ENCODE data around the gene HOXC6.

Gene HOXC6

DNA sequence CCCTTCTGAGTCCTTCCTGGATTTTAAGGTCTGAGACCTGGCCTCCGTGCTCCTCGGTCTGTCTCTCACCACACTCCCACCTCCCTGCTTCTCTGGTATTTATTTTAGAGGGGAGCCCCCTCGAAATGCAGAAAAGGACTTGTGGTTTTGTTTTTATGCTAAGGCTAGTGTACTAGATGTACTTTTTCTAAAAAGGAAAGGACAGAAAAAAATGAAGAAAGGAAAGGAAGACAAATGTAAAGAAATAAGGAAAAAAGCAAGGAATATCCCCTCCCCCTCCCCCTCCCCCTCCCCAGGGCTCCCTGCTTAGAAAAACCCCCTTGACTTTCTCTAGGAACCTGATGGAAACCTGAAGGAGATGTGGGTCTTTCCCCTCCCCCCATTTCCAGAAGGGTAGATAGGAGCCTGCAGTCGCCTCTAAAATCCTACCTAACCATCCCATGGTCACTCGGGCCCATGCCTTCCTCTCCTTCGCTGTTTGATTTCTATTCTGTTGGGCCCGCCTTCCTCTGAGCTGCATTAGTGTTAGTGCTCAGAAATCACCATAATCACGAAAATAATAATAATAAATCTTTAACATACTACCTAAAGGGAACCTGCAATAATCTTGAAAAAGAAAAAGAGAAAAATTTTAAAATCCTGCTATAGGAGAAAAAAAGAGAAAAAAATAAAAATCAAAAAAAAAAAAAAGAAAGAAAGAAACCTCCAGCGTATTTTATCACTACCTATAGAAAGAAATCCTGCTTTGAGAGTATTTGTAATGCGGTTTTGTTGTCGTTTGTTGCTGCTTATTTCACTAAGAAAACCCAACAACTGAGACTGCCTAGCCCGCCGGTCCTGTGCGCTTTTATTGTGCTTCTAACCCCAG lies 16.3 kb upstream of the HOXC6 start:
- TF ChIP-seq, protein P1, sequence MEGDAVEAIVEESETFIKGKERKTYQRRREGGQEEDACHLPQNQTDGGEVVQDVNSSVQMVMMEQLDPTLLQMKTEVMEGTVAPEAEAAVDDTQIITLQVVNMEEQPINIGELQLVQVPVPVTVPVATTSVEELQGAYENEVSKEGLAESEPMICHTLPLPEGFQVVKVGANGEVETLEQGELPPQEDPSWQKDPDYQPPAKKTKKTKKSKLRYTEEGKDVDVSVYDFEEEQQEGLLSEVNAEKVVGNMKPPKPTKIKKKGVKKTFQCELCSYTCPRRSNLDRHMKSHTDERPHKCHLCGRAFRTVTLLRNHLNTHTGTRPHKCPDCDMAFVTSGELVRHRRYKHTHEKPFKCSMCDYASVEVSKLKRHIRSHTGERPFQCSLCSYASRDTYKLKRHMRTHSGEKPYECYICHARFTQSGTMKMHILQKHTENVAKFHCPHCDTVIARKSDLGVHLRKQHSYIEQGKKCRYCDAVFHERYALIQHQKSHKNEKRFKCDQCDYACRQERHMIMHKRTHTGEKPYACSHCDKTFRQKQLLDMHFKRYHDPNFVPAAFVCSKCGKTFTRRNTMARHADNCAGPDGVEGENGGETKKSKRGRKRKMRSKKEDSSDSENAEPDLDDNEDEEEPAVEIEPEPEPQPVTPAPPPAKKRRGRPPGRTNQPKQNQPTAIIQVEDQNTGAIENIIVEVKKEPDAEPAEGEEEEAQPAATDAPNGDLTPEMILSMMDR (IDR thresholded peaks at IDR 0.05; ENCODE audit: extremely low read depth, insufficient read depth, missing control alignments): no peak
- in situ Hi-C loops (cut with MboI; ENCODE audit: low pct_unique_long_range_greater_than_20kb, low sequenced_read_pairs, unreplicated experiment): loop anchor here (25.0 kb wide), 1 partner anchor 350 kb away; the partner anchor contains the start of gene GPR84
- no peak for DNase-seq (ENCODE audit: low spot score)

DNA sequence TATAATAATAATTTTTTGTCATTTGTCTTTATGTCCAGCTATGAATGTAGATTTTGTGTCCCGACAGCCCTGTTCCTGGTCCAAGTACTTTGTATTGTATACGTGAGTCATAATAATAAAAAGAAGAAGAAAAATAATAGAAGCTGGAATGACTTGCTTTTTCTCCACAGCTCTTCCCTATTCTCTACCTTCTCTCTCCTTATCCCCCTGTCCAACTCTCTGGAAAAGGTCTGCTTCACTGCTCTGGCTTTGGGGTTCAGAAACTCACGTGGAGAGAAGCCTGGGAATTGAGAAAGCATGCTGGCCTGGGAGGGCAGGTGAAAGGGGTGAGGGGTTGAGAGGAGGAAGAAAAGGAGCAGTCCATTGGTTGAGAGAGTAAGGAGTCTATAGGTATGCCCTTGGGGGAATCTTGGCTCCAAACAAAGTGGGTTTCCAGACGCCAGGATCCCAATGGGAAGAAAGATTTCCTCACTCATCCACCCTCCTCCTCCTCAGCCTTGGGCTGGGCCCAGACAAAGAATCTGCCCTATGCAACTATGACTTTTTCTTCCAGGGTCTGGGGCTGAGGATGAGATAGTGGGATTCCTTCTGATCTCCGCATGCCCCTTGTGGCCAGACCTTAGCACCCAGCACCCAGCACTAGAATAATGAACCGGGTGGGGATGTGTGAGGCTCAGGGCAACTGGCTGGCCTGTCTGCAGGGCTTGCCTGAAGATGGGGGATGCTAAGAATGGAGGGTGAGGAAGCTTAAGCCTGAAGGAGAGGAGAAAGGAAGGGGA lies 15.4 kb upstream of the HOXC6 start:
- no peak for DNase-seq (ENCODE audit: low spot score)
- TF ChIP-seq, protein P1 (IDR thresholded peaks at IDR 0.05; ENCODE audit: extremely low read depth, insufficient read depth, missing control alignments): no peak
- in situ Hi-C loops (cut with MboI; ENCODE audit: low pct_unique_long_range_greater_than_20kb, low sequenced_read_pairs, unreplicated experiment): loop anchor here (25.0 kb wide), 1 partner anchor 349 kb away; the partner anchor contains the start of gene GPR84

DNA sequence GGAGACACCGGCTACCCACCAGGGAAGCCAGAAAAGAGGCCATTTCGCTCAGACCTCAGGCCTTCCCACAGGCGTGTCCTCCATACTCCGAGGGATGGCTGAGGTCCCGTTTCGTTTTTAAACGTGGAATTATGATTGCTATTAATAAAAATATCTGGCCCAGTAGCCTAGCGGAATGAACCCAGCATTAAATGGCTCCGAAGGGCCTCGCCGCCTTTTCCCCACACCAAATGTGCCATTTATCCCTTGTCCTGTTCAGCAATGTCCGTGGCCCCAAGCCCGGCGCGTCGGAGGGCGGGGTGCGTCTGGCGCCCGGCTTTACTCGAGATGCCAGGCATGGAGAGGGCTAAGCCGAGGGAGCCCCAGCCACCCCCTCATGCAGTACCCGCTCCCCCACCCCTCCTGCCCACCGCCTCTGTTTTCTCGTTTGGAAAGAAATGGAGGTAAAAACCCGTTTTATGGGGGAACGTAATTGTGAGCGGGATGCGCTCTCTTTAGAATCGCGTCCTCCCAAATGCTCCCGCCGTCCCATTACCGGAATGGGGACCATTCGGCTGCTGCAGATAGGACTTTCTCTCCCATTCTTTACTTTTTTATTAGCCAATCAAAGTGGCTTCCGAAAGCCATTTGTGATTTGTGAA lies 13.7 kb upstream of the HOXC6 start:
- in situ Hi-C loops (cut with MboI; ENCODE audit: low pct_unique_long_range_greater_than_20kb, low sequenced_read_pairs, unreplicated experiment): loop anchor here (25.0 kb wide), 1 partner anchor 348 kb away; the partner anchor contains the start of gene GPR84
- DNase-seq (ENCODE audit: low spot score): no peak
- TF ChIP-seq, protein P1 (IDR thresholded peaks at IDR 0.05; ENCODE audit: extremely low read depth, insufficient read depth, missing control alignments): no peak

DNA sequence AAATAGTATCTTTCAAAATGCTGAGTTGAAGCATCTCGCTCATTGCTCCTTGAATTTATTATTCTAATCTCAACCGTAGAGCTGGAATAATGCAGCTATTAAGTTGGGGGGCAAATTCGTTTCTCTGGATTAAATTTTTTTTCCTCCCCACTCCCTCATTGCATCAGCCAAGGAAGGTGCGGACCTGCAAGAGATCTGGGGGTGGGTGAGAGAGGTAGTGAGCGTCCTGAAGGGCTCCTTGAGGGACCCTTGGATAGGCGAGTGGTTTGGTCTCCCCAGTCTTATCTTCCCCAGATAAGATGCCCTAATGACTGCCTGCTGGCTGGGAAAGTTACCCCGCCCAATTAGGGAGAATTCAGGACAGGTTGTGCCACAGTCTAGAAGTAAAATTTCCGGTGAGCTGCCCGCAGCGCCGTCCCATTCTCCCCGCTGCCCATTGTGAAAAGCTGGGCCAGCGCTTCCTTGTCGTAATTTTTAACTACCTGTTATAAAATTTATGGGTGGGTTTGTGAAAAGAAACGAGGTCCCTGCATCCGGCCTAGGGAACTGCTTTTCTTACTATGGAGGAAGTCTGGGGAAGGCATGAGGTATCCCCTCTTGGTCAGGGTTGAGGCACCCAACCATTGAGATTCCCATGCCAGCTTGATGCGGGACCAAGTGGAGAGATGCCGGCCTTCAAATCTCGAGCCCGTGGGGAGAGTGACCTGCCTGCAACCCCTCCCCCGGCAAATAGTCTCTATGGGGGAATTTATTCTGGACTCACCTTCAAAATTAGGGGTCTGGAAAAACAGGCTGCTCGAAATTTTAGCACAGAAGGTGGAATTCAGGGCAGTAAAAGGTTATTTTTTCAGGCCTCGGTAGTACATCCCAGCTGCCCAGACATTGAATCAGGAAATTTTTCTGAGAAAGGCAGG lies 13.0 kb upstream of the HOXC6 start:
- TF ChIP-seq, protein P1 (IDR thresholded peaks at IDR 0.05; ENCODE audit: extremely low read depth, insufficient read depth, missing control alignments): no peak
- DNase-seq (ENCODE audit: low spot score): no peak
- in situ Hi-C loops (cut with MboI; ENCODE audit: low pct_unique_long_range_greater_than_20kb, low sequenced_read_pairs, unreplicated experiment): loop anchor here (25.0 kb wide), 1 partner anchor 347 kb away; the partner anchor contains the start of gene GPR84

DNA sequence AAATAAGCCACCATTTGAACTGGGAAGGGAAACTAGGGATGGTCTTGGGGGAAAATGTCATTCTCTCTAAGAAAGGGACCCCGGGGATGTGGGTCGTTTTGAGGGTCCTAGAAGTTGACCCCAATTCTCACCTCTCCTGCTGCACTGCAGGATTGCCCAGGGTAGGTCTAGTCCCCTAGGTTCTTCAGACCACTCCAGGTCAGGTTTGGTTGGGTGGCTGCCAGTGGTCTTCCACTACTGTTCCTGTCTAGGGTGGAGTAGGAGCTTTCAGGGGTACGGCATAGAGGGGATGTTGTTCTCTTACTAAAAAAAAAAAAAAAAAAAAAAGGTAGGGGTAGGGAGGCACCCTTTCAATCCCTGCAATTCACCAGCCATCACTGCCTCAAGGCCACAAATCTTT lies 12.2 kb upstream of the HOXC6 start:
- in situ Hi-C loops (cut with MboI; ENCODE audit: low pct_unique_long_range_greater_than_20kb, low sequenced_read_pairs, unreplicated experiment): loop anchor here (25.0 kb wide), 1 partner anchor 346 kb away; the partner anchor contains the start of gene GPR84
- TF ChIP-seq, protein P1 (IDR thresholded peaks at IDR 0.05; ENCODE audit: extremely low read depth, insufficient read depth, missing control alignments): no peak
- DNase-seq (ENCODE audit: low spot score): no peak

Measured in GM13977 (cell line).